SU-DHL-6 (cell line): Measurements from ENCODE around the gene ETV6.
A peak's percentile ranks its signal among the peaks of the same experiment; 100 is the strongest.

Experiments
- H2AFZ ChIP-seq: fragments of 200-600 bp; sonication (generic); 2 replicates; pipeline ENCODE4 v1.6.1; 2014; ENCODE audit warnings: low read depth, mild to moderate bottlenecking, moderate library complexity, mixed read lengths, antibody characterized with exemption, low read length; ENCODE audit not compliant: severe bottlenecking
- H3F3A ChIP-seq: fragments of 200-600 bp; shearing (Covaris generic); 2 replicates; pipeline ENCODE4 v1.6.0; 2016; ENCODE audit warnings: antibody characterized with exemption, mild to moderate bottlenecking; ENCODE audit not compliant: insufficient read depth
- H3K27ac ChIP-seq: fragments of 200-600 bp; sonication (generic); 2 replicates; pipeline ENCODE4 v1.5.1; 2016; ENCODE audit warnings: low read depth, mild to moderate bottlenecking, low read length, moderate library complexity, mixed read lengths
- H3K27me3 ChIP-seq: fragments of 200-600 bp; sonication (generic), shearing (Covaris generic); 2 replicates; pipeline ENCODE4 v1.6.0; 2014; ENCODE audit warnings: mild to moderate bottlenecking, low read length
- H3K36me3 ChIP-seq: fragments of 200-600 bp; sonication (generic); 2 replicates; pipeline ENCODE4 v1.6.1; 2014; ENCODE audit warnings: mild to moderate bottlenecking, low read length, mixed read lengths
- H3K4me2 ChIP-seq: fragments of 300-600, 200-600 bp; shearing (Covaris generic), sonication (generic); 2 replicates; pipeline ENCODE4 v1.6.0; 2014; ENCODE audit warnings: low read length, low read depth, mild to moderate bottlenecking; ENCODE audit not compliant: poor library complexity, severe bottlenecking
- H3K4me3 ChIP-seq: fragments of 200-600 bp; sonication (generic); 2 replicates; pipeline ENCODE4 v1.5.1; 2014; ENCODE audit warnings: antibody characterized with exemption, low read length, mild to moderate bottlenecking, mixed read lengths; ENCODE audit not compliant: insufficient read depth, poor library complexity, severe bottlenecking
- H3K79me2 ChIP-seq: fragments of 200-600 bp; sonication (generic); 2 replicates; pipeline ENCODE4 v1.6.1; 2014; ENCODE audit warnings: mild to moderate bottlenecking, low read length, moderate library complexity; ENCODE audit not compliant: insufficient read depth
- H3K9ac ChIP-seq: fragments of 200-600 bp; sonication (generic); 2 replicates; pipeline ENCODE4 v1.7.0; 2014; ENCODE audit warnings: mild to moderate bottlenecking, low read length
- H3K9me2 ChIP-seq: fragments of 200-600 bp; sonication (generic); replicated peaks from 2 replicates; pipeline ENCODE4 v1.6.1; 2014; ENCODE audit warnings: low read length; ENCODE audit not compliant: insufficient read depth
- H3K9me3 ChIP-seq: fragments of 200-600 bp; sonication (generic); 2 replicates; pipeline ENCODE4 v1.6.1; 2014; ENCODE audit warnings: low read length, mixed read lengths; ENCODE audit not compliant: insufficient read depth
- H4K20me1 ChIP-seq: fragments of 200-600 bp; sonication (generic); 2 replicates; pipeline ENCODE4 v1.6.1; 2014; ENCODE audit warnings: low read depth, mild to moderate bottlenecking, antibody characterized with exemption, low read length, moderate library complexity, mixed read lengths
- CTCF ChIP-seq: fragments of 200-600 bp; sonication (generic); IDR thresholded peaks from one replicate; pipeline ENCODE4 v1.5.1; 2017; ENCODE audit warnings: antibody characterized with exemption, mild to moderate bottlenecking, low read length, moderate library complexity; ENCODE audit not compliant: insufficient read depth, poor library complexity, severe bottlenecking
- EZH2phosphoT487 ChIP-seq: fragments of 200-600 bp; sonication (generic), shearing (Covaris generic); conservative IDR thresholded peaks from 2 replicates; pipeline ENCODE4 v1.6.1; 2018; ENCODE audit warnings: mild to moderate bottlenecking, antibody characterized with exemption, low read length, moderate library complexity, mixed read lengths

ETV6 gene

GRCh38 chr12:11758510-11759493 is 109.3 kb downstream of the ETV6 start:
- Histone ChIP-seq H3K79me2 (no peaks in the 10 kb centered on the region), H3K27ac (peak overlapping the region; percentile 63), H3K9me2 (no peaks in the 10 kb centered on the region), H3F3A (no peaks in the 10 kb centered on the region), H3K4me3 (no peak overlapping the region), H3K4me2 (peak overlapping the region; percentile 46), H3K9ac (peak overlapping the region; percentile 19; the same call in 1 of the 2 replicates), H3K27me3 (no peaks in the 10 kb centered on the region), H3K9me3 (no peaks in the 10 kb centered on the region), H4K20me1 (no peaks in the 10 kb centered on the region), H3K36me3 (no peaks in the 10 kb centered on the region), H2AFZ (peak overlapping the region; percentile 13)
- TF ChIP-seq CTCF = no peak
- TF ChIP-seq EZH2phosphoT487 = no peak

GRCh38 chr12:11759494-11759878 is 110.0 kb downstream of the ETV6 start:
- TF ChIP-seq EZH2phosphoT487 (no peak), CTCF (no peak)
- Histone ChIP-seq H3K9me2 (no peaks in the 10 kb centered on the region), H3K27me3 (no peaks in the 10 kb centered on the region), H3K36me3 (no peaks in the 10 kb centered on the region), H2AFZ (no peak overlapping the region), H3K4me3 (no peak overlapping the region), H4K20me1 (no peaks in the 10 kb centered on the region), H3K27ac (0 out of 2 replicates have a peak overlapping the region, but pooled peaks have one; percentile 63), H3K9me3 (no peaks in the 10 kb centered on the region), H3F3A (no peaks in the 10 kb centered on the region), H3K4me2 (peak overlapping the region; percentile 46), H3K9ac (no peak overlapping the region), H3K79me2 (no peaks in the 10 kb centered on the region)

GRCh38 chr12:11759899-11760298 is 110.4 kb downstream of the ETV6 start:
- no peaks in the 10 kb centered on the region for H3F3A ChIP-seq
- H3K9me2 ChIP-seq = no peaks in the 10 kb centered on the region
- H2AFZ ChIP-seq = no peak overlapping the region
- no peak overlapping the region for H3K4me3 ChIP-seq
- no peak overlapping the region for H3K4me2 ChIP-seq
- H3K27ac ChIP-seq = no peak overlapping the region
- no peak overlapping the region for H3K9ac ChIP-seq
- H3K36me3 ChIP-seq = no peaks in the 10 kb centered on the region
- no peaks in the 10 kb centered on the region for H4K20me1 ChIP-seq
- no peak for TF ChIP-seq CTCF
- no peak for TF ChIP-seq EZH2phosphoT487
- H3K27me3 ChIP-seq = no peaks in the 10 kb centered on the region
- no peaks in the 10 kb centered on the region for H3K9me3 ChIP-seq
- no peaks in the 10 kb centered on the region for H3K79me2 ChIP-seq
